GM12875 (cell line): ENCODE measurements around the gene ORC4.

ENCODE experiments used
- H3K4me3 ChIP-seq: one replicate; pipeline ENCODE4 v1.5.1; 2011; ENCODE audit warnings: low read depth, low read length, control low read depth
- CTCF ChIP-seq: IDR thresholded peaks from 2 replicates; pipeline ENCODE4 v1.5.1; 2011; ENCODE audit warnings: low read depth, mild to moderate bottlenecking, control low read depth, inconsistent platforms, low read length, moderate library complexity, borderline replicate concordance; ENCODE audit not compliant: insufficient read depth

ORC4 gene

GRCh38 chr2:148028781-148029180, 8.2 kb upstream of the ORC4 start:
- no peak overlapping the region for H3K4me3 ChIP-seq
- no peak for TF ChIP-seq CTCF

- no peak overlapping the region for H3K4me3 ChIP-seq
- TF ChIP-seq CTCF: no peak
Measured at GRCh38 chr2:148027822-148028221, 7.3 kb upstream of the ORC4 start.

- TF ChIP-seq CTCF: no peak
- no peak overlapping the region for H3K4me3 ChIP-seq
Measured at GRCh38 chr2:148026573-148026972, 6.0 kb upstream of the ORC4 start.

- no peak for TF ChIP-seq CTCF
- H3K4me3 ChIP-seq: no peak overlapping the region
Measured at GRCh38 chr2:148023861-148024260, 3.3 kb upstream of the ORC4 start.

GRCh38 chr2:148022882-148023281, 2.3 kb upstream of the ORC4 start:
- H3K4me3 ChIP-seq: peak overlapping the region; percentile 8
- TF ChIP-seq CTCF: no peak

GRCh38 chr2:148022351-148022750, 1.8 kb upstream of the ORC4 start:
- TF ChIP-seq CTCF: no peak
- peak overlapping the region; percentile 50 for H3K4me3 ChIP-seq

GRCh38 chr2:148021886-148022285, 1.3 kb upstream of the ORC4 start:
- peak overlapping the region; percentile 50 for H3K4me3 ChIP-seq
- TF ChIP-seq CTCF: no peak
